Measurements from ENCODE around the gene TELO2.

Gene TELO2

DNA sequence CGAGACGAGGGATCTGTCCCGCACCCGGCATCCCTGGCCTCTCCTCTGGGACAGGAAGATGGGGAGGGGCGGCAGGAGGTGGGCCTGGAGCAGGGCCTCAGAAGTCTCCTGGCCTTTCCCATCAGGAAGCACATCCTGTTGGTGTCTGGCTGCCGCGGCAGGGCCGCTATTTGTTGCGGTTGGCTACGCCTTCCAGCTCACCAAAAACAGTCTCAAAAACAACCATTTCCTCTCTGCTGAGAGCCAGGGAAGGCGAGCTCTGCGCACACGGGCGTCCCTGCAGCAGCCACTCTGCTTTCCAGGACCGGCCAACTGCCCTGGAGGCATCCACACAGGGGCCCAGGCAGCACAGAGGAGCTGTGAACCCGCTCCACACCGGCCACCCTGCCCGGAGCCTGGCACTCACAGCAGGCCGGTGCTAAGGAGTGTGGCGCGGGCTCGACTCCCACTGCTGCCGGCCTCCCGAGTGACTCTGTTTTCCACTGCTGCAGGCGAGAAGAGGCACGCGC lies 40.3 kb downstream of the TELO2 start, which contains the start of gene TMEM204:
TMEM204 (plus strand) TSS at position 224 of the 509 bp plus-strand sequence. CDS start 610 bp downstream, outside the sequence.
- TF ChIP-seq POLR2A (IDR thresholded peaks at IDR 0.05; ENCODE audit: low read depth, low read length), result no peak
- DNase-seq (ENCODE audit: insufficient read length, low spot score) (no peak), FAIRE-seq (no peak)

GRCh38 chr16:1534021-1535020 lies 41.2 kb downstream of the TELO2 start:
- no peak for TF ChIP-seq POLR2A (IDR thresholded peaks at IDR 0.05; ENCODE audit: low read depth, low read length)
- DNase-seq (ENCODE audit: insufficient read length, low spot score), result no peak
- FAIRE-seq, result no peak

DNA sequence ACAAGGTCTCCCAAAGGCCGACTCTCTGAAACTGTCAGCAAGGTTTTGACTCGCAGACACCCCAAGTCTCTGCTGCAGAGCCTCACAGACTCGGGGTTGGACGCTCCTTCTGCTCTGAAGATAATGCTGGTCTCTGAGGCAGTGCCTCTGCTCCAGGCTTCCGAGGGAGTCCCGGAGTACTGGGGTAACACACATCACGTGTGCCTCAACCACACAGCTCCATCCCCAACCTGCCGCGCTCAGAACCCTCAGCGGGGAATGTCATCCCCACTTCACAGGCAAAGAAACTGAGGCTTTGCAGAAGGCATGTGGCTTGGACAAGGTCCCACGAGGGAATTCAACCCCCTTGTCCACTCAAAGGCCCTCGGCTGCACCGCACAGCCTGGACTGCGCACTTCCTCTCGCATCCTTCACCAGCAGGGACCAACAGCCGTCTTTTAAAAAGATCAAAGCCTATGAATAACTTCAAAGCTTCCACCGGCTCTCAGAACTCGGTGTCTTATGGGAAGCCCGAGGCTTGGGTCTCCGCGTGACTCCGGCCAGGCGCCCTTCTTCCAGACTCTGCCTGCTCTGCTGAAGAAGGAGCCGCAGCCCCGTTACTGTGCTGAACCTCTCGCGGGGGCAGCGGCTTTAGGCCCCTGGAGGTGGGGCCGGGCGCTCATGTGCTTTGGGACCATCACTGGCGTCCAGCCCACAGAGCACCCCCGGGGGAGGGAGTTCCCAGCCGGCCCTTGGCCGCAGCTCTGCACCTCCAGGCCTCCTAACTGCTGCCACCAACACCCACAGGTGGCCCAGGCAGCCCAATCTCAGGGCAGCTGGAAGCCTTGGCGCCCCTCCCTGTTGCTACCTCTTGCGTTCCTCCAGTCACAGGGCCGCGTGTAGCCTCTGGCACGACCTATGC lies 42.5 kb downstream of the TELO2 start:
- TF ChIP-seq POLR2A (IDR thresholded peaks at IDR 0.05; ENCODE audit: low read depth, low read length), result no peak
- FAIRE-seq (no peak), DNase-seq (ENCODE audit: insufficient read length, low spot score) (no peak)

DNA sequence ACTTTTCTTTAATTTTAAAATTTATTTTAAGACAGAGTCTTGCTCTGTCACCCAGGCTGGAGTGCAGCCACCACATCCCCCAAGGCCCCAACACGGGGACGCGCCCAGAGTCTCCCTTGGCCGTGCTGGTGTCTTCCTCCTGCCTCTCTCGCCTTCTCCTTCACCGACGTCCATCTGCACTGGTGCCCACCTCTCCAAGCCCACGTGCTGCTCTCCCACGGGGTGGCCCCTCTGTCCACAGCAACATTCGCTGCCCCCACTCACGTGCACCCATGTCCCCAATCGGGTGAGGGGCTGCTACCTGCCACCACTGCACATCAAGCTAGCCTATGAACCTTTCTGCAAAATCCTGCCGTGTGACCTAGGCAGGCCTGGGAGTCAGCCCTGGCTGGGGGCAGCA lies 43.4 kb downstream of the TELO2 start:
- DNase-seq (ENCODE audit: insufficient read length, low spot score) (no peak), FAIRE-seq (no peak)
- TF ChIP-seq POLR2A (IDR thresholded peaks at IDR 0.05; ENCODE audit: low read depth, low read length), result no peak

- DNase-seq (ENCODE audit: insufficient read length, low spot score) (no peak), FAIRE-seq (no peak)
- TF ChIP-seq POLR2A (IDR thresholded peaks at IDR 0.05; ENCODE audit: low read depth, low read length), result no peak
These were observed 44.0 kb downstream of the TELO2 start for GRCh38 chr16:1537138-1537577.

DNA sequence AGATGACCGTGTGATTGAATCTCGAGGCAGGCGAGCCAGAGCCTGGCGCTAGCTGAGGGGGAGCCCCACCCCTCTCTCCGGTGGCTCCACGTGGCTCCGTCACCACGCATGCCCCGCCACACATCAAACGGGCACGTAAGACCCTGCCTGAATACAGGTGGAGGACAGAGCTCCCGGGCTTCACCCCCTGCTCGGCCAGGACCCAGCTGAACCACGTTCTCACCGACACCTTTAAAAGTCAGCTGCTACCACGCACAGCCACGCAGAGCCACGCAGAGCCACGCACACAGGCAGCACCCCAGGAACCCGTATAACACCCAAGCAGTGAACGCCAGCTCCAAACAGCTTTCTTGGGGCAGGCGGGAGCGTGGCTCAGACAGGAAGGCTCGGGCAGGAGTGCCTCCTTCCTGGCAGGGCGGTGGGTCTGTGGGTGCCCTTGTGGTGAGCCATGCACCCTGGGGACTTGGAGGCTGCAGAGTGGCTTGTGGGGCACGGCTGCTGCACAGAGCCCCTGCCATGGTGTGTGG lies 44.7 kb downstream of the TELO2 start:
- DNase-seq (ENCODE audit: insufficient read length, low spot score) (no peak), FAIRE-seq (no peak)
- TF ChIP-seq POLR2A (IDR thresholded peaks at IDR 0.05; ENCODE audit: low read depth, low read length), result no peak

GRCh38 chr16:1538804-1539520 lies 45.8 kb downstream of the TELO2 start:
- no peak for TF ChIP-seq POLR2A (IDR thresholded peaks at IDR 0.05; ENCODE audit: low read depth, low read length)
- FAIRE-seq, result no peak
- DNase-seq (ENCODE audit: insufficient read length, low spot score), result no peak

DNA sequence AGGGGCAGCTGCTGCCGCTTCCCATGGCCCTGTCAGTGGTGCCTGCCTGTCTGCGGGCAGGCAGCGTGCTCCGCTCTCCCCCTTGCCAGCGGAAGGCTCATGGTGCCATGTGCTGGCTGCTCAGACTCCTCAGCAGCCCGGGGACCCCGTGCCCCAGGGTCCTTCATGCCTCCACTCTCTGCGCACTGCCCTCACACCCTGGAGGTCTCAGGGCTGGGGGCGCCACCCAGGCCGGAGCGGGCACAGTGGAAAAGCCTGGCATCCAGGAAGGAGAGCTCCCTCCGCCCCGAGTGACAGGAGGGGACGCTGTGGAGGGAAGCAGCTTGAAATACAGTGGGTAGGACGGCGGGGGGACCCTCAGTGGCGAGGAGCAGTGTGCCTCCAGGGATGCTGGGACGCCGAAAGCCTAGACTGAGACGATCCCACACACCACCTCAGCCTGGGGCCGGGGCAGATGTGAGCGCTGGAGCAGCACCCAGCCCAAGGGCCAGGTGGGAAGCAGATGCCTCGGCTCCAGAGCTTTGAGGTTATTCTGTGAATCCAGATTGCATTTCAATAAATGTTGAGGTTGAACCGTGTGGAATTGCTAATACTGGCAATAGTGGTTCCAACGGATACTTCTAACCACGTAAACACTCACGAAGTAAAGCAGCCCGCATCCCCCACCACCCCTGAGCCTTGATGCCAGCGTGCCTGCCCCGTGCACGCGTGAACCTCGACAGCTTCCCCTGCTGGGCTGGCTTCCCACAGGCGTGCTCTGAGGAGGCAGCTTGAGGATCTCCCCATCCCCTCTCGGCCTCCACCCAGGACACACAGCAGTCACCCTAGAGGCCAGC lies 46.8 kb downstream of the TELO2 start:
- TF ChIP-seq POLR2A (IDR thresholded peaks at IDR 0.05; ENCODE audit: low read depth, low read length), result no peak
- DNase-seq (ENCODE audit: insufficient read length, low spot score) (no peak), FAIRE-seq (no peak)

DNA sequence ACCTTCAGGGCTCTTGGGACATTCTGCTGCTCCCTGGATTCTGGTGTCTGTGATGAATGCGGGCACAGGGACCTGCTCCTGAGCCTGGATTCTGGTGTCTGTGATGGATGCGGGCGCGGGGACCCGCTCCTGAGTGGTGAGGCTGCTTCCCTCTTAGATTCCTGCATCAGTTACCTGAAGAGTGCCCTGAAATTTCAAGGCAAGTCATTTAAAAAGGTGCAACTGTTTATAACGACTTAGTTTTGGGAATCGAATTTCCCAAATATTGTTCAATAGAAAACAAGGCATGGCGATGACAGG lies 47.3 kb downstream of the TELO2 start:
- no peak for DNase-seq (ENCODE audit: insufficient read length, low spot score)
- no peak for FAIRE-seq
- no peak for TF ChIP-seq POLR2A (IDR thresholded peaks at IDR 0.05; ENCODE audit: low read depth, low read length)

- FAIRE-seq, result no peak
- DNase-seq (ENCODE audit: insufficient read length, low spot score), result no peak
- TF ChIP-seq POLR2A (IDR thresholded peaks at IDR 0.05; ENCODE audit: low read depth, low read length), result no peak
These were observed 48.4 kb downstream of the TELO2 start for GRCh38 chr16:1541293-1542165.

GRCh38 chr16:1542166-1542500 lies 49.0 kb downstream of the TELO2 start:
- no peak for DNase-seq (ENCODE audit: insufficient read length, low spot score)
- no peak for FAIRE-seq
- no peak for TF ChIP-seq POLR2A (IDR thresholded peaks at IDR 0.05; ENCODE audit: low read depth, low read length)

DNA sequence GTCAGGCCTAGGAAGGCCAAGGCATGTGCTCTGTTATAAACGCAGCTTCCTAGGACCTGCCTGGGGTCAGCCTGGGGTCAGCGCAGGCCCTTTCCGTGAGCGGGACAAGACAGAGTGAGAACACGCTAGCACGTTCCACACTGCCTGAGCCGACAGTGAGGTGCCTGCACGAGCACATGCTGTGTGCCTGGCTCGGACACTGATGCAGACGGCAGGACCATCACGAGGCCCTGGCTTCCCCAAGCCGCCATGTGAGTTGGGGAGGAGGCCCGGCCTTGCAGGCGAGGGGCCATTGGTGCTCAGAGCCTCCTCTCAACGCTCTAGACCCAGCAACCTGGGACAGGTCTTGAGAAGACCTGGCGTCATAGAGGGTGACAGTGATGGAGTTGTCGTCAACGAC lies 49.4 kb downstream of the TELO2 start:
- no peak for DNase-seq (ENCODE audit: insufficient read length, low spot score)
- no peak for TF ChIP-seq POLR2A (IDR thresholded peaks at IDR 0.05; ENCODE audit: low read depth, low read length)
- no peak for FAIRE-seq
